CD4-positive, alpha-beta memory T cell (primary cell): ENCODE results near the gene OR13C2. TPM values are rescaled to one million over a fixed set of nuclear protein-coding genes. Genes with fewer than 3 reads are reported as not detected.
"Not testable (repeated sequence)": the region's sequence is repeated elsewhere in the genome, so short reads cannot be mapped to it uniquely, and the experiment has no call there.

Experiments used
- CTCF ChIA-PET: fragments of 350-600 bp; sonication (Branson Sonifier 250); formaldehyde crosslinking; loops from one replicate; lab custom pipeline; 2021; ENCODE audit warnings: inconsistent platforms; ENCODE audit not compliant: partially characterized antibody; lab: Charles Lee
- POLR2A ChIA-PET: fragments of 350-600 bp; sonication (Branson Sonifier 250); formaldehyde crosslinking; loops from one replicate; lab custom pipeline; 2021; ENCODE audit not compliant: partially characterized antibody; lab: Charles Lee
- DNase-seq, 5 donors: peaks; one replicate each; pipeline versions ENCODE4 v3.0.0 to v3.0.0-alpha.2; 2020 to 2022; ENCODE audit warnings: mixed read lengths in 1 of 5
- H3K27ac ChIP-seq: one replicate; pipeline ENCODE4 v1.7.0; 2013; ENCODE audit warnings: low read depth, low read length
- H3K27me3 ChIP-seq: 2 replicates; pipeline ENCODE4 v1.7.0; 2013; ENCODE audit warnings: mild to moderate bottlenecking, low read length, moderate library complexity; ENCODE audit not compliant: insufficient read depth
- H3K36me3 ChIP-seq: 2 replicates; pipeline ENCODE4 v1.7.0; 2013; ENCODE audit warnings: mild to moderate bottlenecking, low read length, moderate library complexity; ENCODE audit not compliant: insufficient read depth
- H3K4me1 ChIP-seq: 2 replicates; pipeline ENCODE4 v1.7.0; 2013; ENCODE audit warnings: mild to moderate bottlenecking, low read length, moderate library complexity; ENCODE audit not compliant: insufficient read depth
- H3K4me3 ChIP-seq, 2 donors: one replicate each; pipeline ENCODE4 v1.7.0; 2013; ENCODE audit warnings: low read length in 2 of 2, mild to moderate bottlenecking in 1 of 2
- H3K9me3 ChIP-seq, 2 donors: one replicate each; pipeline ENCODE4 v1.7.0; 2013; ENCODE audit warnings: low read length in 2 of 2, control low read depth in 1 of 2; ENCODE audit not compliant: control insufficient read depth in 1 of 2
- H3K27ac Mint-ChIP-seq, 7 donors: one replicate each; pipeline ENCODE4 v1.8.0; 2020 to 2021; ENCODE audit warnings: mixed read lengths in 7 of 7, mild to moderate bottlenecking in 6 of 7, inconsistent platforms in 3 of 7, moderate library complexity in 3 of 7
- H3K27me3 Mint-ChIP-seq, 2 donors: one replicate each; pipeline ENCODE4 v1.8.0; 2020 to 2021; ENCODE audit warnings: mixed read lengths in 2 of 2
- H3K36me3 Mint-ChIP-seq, 2 donors: one replicate each; pipeline ENCODE4 v1.8.0; 2020 to 2021; ENCODE audit warnings: mixed read lengths in 2 of 2, inconsistent platforms in 1 of 2, mild to moderate bottlenecking in 1 of 2
- H3K4me1 Mint-ChIP-seq, 4 donors: one replicate each; pipeline ENCODE4 v1.8.0; 2020 to 2021; ENCODE audit warnings: mixed read lengths in 4 of 4, mild to moderate bottlenecking in 1 of 4
- H3K4me3 Mint-ChIP-seq, 8 donors: one replicate each; pipeline ENCODE4 v1.8.0; 2020 to 2021; ENCODE audit warnings: mixed read lengths in 8 of 8, mild to moderate bottlenecking in 7 of 8, moderate library complexity in 6 of 8, inconsistent platforms in 3 of 8
- H3K9me3 Mint-ChIP-seq, 8 donors: one replicate each; pipeline ENCODE4 v1.8.0; 2020 to 2021; ENCODE audit warnings: mixed read lengths in 8 of 8, mild to moderate bottlenecking in 5 of 8, inconsistent platforms in 3 of 8, moderate library complexity in 1 of 8
- intact Hi-C: fragments of 100-400 bp; cut with micrococcal nuclease; formaldehyde crosslinking; loops from one replicate; pipeline ENCODE4 v1.15.1; 2023
- polyA plus RNA-seq, 2 donors: library from polyadenylated mRNA; unstranded; fragments of 300-500 nt; fragmentation: Illumina TruSeq; gene quantifications; one replicate each; pipeline ENCODE4 v1.2.3, GENCODE V29; 2021
- total RNA-seq, 2 experiments: library from RNA; stranded (reverse); gene quantifications; one replicate each; pipeline ENCODE4 v1.2.3, GENCODE V29; 2021

OR13C2 gene
- total and polyA plus RNA-seq, 4 experiments from 2014 or later, result not detected

DNA sequence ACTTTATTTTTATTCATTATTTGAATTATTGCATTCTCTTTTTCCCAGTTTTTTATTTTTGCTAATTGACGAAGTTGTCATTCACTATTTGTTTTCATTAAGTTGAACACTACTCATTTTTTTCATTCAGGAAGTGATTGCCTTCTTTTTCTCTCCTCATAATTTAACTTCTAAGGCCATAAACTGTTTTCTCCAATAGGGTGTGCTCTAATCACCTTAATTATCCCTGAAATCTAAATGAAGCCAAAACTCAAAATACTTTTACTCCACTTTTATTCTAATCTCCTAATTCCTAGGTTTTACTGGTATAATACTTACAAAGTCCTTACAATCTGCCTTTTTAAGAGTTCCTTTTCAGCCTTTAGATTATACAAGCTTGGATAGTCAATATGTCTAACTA is 2.9 kb upstream of the OR13C2 start:
- intact Hi-C loops, result no loop called here
- Mint-ChIP-seq H3K4me1 (no peaks in the 10 kb centered on the region), H3K9me3 (peaks cover 0 to 3% (median 0%) of the 10 kb centered on the region in 8 donors), H3K4me3 (no peak overlapping the region), H3K27me3 (peaks cover 0 to 2% of the 10 kb centered on the region in 2 donors), H3K36me3 (no peaks in the 10 kb centered on the region), H3K27ac (no peak overlapping the region)
- H3K27ac ChIP-seq, result no peak overlapping the region
- H3K4me3 ChIP-seq, result no peak overlapping the region
- CTCF ChIA-PET, result no interaction called here
- no peaks in the 10 kb centered on the region for H3K36me3 ChIP-seq
- no peaks in the 10 kb centered on the region for H3K4me1 ChIP-seq
- no peaks in the 10 kb centered on the region for H3K27me3 ChIP-seq
- no peak for DNase-seq
- POLR2A ChIA-PET, result no interaction called here
- H3K9me3 ChIP-seq, result no peaks in the 10 kb centered on the region

DNA sequence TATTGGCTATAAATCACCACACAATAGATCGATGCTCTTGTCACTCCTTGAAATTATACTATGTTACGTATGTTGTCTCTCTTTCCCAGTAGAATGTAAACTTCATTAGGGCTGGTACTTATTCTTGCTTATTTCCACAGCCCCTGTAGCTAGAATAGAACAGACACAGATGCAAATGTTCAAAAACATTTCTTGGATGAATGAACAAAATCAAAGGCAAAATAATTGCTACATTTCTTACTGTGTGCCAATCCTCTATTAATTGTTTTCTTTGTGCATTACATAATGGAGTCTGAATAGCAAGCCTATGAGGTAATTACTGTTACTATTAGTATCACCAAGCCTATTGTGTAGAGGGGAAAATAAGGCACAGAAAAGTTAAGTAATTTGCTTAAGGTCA is 725 bp upstream of the OR13C2 start:
- CTCF ChIA-PET, result no interaction called here
- no peak overlapping the region for H3K4me3 Mint-ChIP-seq

DNA sequence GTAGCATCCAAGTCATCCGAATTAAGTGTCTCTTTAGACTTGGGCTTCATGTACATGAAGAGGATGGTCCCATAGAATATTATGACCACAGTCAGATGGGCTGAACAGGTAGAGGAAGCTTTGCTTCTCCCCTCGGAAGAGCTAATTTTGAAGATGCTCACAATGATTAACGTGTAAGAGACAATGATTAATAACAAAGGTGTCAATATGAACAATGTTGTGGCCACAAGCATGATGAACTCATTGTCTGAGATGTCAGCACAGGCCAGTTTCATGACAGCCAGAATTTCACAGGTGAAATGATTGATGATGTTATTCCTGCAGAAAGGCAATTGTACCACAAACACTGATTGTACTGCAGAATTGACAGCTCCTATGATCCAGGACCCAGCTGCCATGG is 626 bp downstream of the OR13C2 start:
- H3K27me3 ChIP-seq, result no peaks in the 10 kb centered on the region
- H3K4me3 ChIP-seq, result no peak overlapping the region
- H3K27me3 Mint-ChIP-seq, result no peaks in the 10 kb centered on the region
- H3K4me1 Mint-ChIP-seq, result no peaks in the 10 kb centered on the region
- no peaks in the 10 kb centered on the region for H3K36me3 ChIP-seq
- no peak overlapping the region for H3K27ac Mint-ChIP-seq
- no peak overlapping the region for H3K27ac ChIP-seq
- ChIA-PET CTCF (no interaction called here), POLR2A (no interaction called here)
- no peak for DNase-seq
- H3K4me1 ChIP-seq, result no peaks in the 10 kb centered on the region
- H3K36me3 Mint-ChIP-seq, result no peaks in the 10 kb centered on the region
- H3K9me3 ChIP-seq, result no peaks in the 10 kb centered on the region
- H3K9me3 Mint-ChIP-seq, result no peaks in the 10 kb centered on the region
- no peak overlapping the region for H3K4me3 Mint-ChIP-seq
- intact Hi-C loops, result no loop called here

More for the DNA sequence above, 725 bp upstream of the OR13C2 start:
- H3K4me1 ChIP-seq, result no peaks in the 10 kb centered on the region
- Mint-ChIP-seq H3K9me3 (no peaks in the 10 kb centered on the region), H3K36me3 (no peaks in the 10 kb centered on the region), H3K27ac (no peak overlapping the region), H3K27me3 (no peaks in the 10 kb centered on the region), H3K4me1 (no peaks in the 10 kb centered on the region)
- no peak overlapping the region for H3K4me3 ChIP-seq
- no peak overlapping the region for H3K27ac ChIP-seq
- intact Hi-C loops, result no loop called here
- H3K27me3 ChIP-seq, result no peaks in the 10 kb centered on the region
- DNase-seq, result no peak
- no peaks in the 10 kb centered on the region for H3K9me3 ChIP-seq
- POLR2A ChIA-PET, result no interaction called here
- H3K36me3 ChIP-seq, result no peaks in the 10 kb centered on the region

DNA sequence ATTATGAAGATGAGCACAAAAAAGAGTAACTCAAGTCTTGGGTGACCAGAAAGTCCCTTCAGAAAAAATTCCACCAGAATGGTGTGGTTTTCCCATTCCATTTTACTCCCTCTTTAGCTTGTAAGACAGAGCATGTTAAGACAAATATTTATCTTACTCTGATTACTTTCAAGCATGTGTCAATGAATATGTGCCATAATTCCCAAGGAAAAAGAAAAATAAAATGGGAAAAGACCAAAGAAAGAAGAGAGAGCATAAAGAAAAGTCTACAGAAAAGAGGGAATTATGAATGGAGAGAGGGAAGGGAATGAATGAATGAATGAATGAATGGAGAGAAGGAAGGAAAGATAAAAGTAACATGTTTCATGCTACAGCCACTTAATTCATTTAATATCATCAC is 6.1 kb downstream of the OR13C2 start, which contains the start of gene OR13C5:
Gene OR13C5, minus strand, starts transcription at position 101 of the 400 bp plus-strand sequence. Its CDS starts 0 bp downstream, at position 101.
- H3K27ac ChIP-seq, POLR2A ChIA-PET, H3K9me3 ChIP-seq, H3K36me3 ChIP-seq, H3K4me3 Mint-ChIP-seq, DNase-seq, H3K4me1 ChIP-seq, H3K4me1 Mint-ChIP-seq, H3K27me3 Mint-ChIP-seq, H3K36me3 Mint-ChIP-seq, intact Hi-C loops, H3K27ac Mint-ChIP-seq, H3K9me3 Mint-ChIP-seq, H3K27me3 ChIP-seq, H3K4me3 ChIP-seq, CTCF ChIA-PET: not testable (repeated sequence)

DNA sequence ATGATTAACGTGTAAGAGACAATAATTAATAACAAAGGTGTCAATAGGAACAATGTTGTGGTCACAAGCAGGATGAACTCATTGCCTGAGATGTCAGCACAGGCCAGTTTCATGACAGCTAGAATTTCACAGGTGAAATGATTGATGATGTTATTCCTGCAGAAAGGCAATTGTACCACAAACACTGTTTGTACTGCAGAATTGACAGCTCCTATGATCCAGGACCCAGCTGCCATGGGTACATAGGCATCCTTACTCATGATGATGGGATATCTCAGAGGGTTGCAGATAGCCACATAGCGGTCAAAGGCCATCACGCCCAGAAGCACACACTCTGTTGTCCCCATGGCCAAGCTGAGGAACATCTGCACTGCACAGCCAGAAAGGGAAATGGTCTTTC is 6.7 kb downstream of the OR13C2 start:
- H3K36me3 ChIP-seq, H3K4me1 ChIP-seq, H3K27ac ChIP-seq, H3K4me1 Mint-ChIP-seq, H3K27ac Mint-ChIP-seq, intact Hi-C loops, POLR2A ChIA-PET, DNase-seq, H3K27me3 ChIP-seq, H3K9me3 Mint-ChIP-seq, H3K27me3 Mint-ChIP-seq, H3K4me3 ChIP-seq, CTCF ChIA-PET, H3K4me3 Mint-ChIP-seq, H3K36me3 Mint-ChIP-seq, H3K9me3 ChIP-seq: not testable (repeated sequence)

DNA sequence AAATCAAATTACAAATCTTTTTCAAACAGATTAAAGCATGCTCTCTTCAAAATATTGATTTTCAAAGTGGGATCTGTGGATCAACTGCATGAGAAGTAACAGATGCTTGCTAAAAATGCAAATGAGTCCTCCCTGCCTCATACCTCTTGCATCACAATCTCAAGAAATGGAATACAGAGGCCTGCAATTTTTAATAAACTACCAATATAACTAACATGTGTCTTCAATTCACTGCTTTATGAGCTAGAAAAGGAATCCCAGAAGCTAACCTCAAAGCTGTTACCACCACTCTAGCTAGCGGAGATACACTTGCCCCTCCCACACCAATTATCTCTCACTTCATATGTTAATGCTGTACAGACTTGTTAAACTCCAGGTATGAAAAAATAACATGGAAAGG is 15.8 kb downstream of the OR13C2 start:
- H3K27me3 Mint-ChIP-seq, result no peaks in the 10 kb centered on the region
- no peak overlapping the region for H3K27ac ChIP-seq
- H3K9me3 Mint-ChIP-seq, result peaks cover 0 to 16% (median 3%) of the 10 kb centered on the region in 8 donors
- H3K9me3 ChIP-seq, result no peaks in the 10 kb centered on the region
- no peak overlapping the region for H3K4me3 ChIP-seq
- H3K27me3 ChIP-seq, result no peaks in the 10 kb centered on the region
- DNase-seq, result no peak
- no peaks in the 10 kb centered on the region for H3K36me3 Mint-ChIP-seq
- intact Hi-C loops, result no loop called here
- ChIA-PET POLR2A (no interaction called here), CTCF (no interaction called here)
- no peak overlapping the region for H3K4me3 Mint-ChIP-seq
- no peak overlapping the region for H3K27ac Mint-ChIP-seq
- H3K36me3 ChIP-seq, result no peaks in the 10 kb centered on the region
- no peaks in the 10 kb centered on the region for H3K4me1 ChIP-seq
- no peaks in the 10 kb centered on the region for H3K4me1 Mint-ChIP-seq

DNA sequence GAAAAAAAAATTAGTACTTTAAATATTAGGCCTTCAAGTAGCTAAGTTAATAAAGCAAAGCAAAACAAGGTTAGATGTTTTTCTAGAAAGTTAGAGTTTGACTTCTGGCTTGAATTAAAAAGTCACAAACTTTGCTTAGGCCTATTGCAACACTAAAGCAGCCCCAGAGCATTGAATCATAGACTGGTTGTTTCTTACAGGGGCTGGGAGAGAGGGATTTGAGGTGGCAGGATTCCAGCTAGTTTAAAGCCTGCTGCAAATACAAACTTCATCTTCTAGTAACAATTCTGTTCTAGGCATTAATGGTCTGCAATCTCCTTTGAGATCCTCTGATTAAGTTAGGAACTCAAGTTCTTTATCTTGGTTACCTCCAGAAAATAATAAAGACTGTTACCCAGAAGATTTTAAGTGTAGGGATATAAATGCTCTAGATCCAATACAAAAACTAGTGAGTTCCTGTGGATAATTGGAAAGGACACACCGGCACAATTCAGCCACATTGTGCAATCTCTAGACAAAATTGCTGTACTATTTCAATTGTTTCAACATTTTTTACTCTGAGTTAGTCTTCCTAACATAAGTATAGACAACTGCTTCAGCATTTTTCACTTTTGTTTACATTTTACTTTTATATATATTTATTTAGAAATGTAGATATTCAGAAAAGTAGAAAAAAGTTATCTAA is 18.8 kb downstream of the OR13C2 start:
- no peaks in the 10 kb centered on the region for H3K36me3 Mint-ChIP-seq
- H3K36me3 ChIP-seq, result no peaks in the 10 kb centered on the region
- no peaks in the 10 kb centered on the region for H3K9me3 ChIP-seq
- no peaks in the 10 kb centered on the region for H3K9me3 Mint-ChIP-seq
- intact Hi-C loops, result no loop called here
- no peak overlapping the region for H3K27ac ChIP-seq
- H3K4me1 ChIP-seq, result no peaks in the 10 kb centered on the region
- no peaks in the 10 kb centered on the region for H3K27me3 ChIP-seq
- H3K4me1 Mint-ChIP-seq, result no peaks in the 10 kb centered on the region
- no peaks in the 10 kb centered on the region for H3K27me3 Mint-ChIP-seq
- H3K4me3 ChIP-seq, result no peak overlapping the region
- H3K27ac Mint-ChIP-seq, result no peak overlapping the region
- no peak overlapping the region for H3K4me3 Mint-ChIP-seq
- CTCF ChIA-PET, result no interaction called here
- POLR2A ChIA-PET, result no interaction called here
- DNase-seq, result no peak
